Kidney epithelial cell (primary cell): Measurements from ENCODE around the gene GALNT16. TPM values are rescaled to one million over a fixed set of nuclear protein-coding genes. Genes with fewer than 3 reads are reported as not detected.

ENCODE experiments used
- DNase-seq: peaks from one replicate; pipeline ENCODE4 v3.0.0-alpha.2; 2010; ENCODE audit warnings: low read depth
- H3K27me3 ChIP-seq: 2 replicates; pipeline ENCODE4 v1.6.0; 2011; ENCODE audit warnings: low read length; ENCODE audit not compliant: control insufficient read depth, insufficient read depth
- H3K36me3 ChIP-seq: 2 replicates; pipeline ENCODE4 v1.5.1; 2011; ENCODE audit warnings: low read length; ENCODE audit not compliant: control insufficient read depth, insufficient read depth
- H3K4me3 ChIP-seq: 2 replicates; pipeline ENCODE4 v1.5.1; 2011; ENCODE audit warnings: low read depth, mild to moderate bottlenecking, control low read depth, low read length
- CTCF ChIP-seq: IDR thresholded peaks from 2 replicates; pipeline ENCODE4 v1.5.1; 2011; ENCODE audit warnings: mild to moderate bottlenecking, moderate library complexity, low read length, control low read depth, inconsistent platforms; ENCODE audit not compliant: insufficient read depth, poor library complexity, severe bottlenecking
- total RNA-seq: library from RNA; depleted of rRNA; stranded (reverse); fragments of >200 nt; gene quantifications from 2 replicates; pipeline ENCODE4 v1.2.3, GENCODE V29; 2015

GALNT16 gene
- total RNA-seq, 1 donor from 2014 or later, result 0.33 TPM

GRCh38 chr14:69360438-69361108 is 100.6 kb downstream of the GALNT16 start:
- no peak for TF ChIP-seq CTCF
- Histone ChIP-seq H3K36me3 (no peaks in the 10 kb centered on the region), H3K27me3 (no peaks in the 10 kb centered on the region), H3K4me3 (no peak overlapping the region)
- no peak for DNase-seq

- TF ChIP-seq CTCF, result peak; percentile 64
- Histone ChIP-seq H3K36me3 (no peaks in the 10 kb centered on the region), H3K27me3 (no peaks in the 10 kb centered on the region), H3K4me3 (no peak overlapping the region)
- DNase-seq, result no peak
Measured at GRCh38 chr14:69363055-69363454, 103.1 kb downstream of the GALNT16 start.

GRCh38 chr14:69363964-69364363 is 104.0 kb downstream of the GALNT16 start:
- DNase-seq, result no peak
- no peak overlapping the region for H3K4me3 ChIP-seq
- H3K36me3 ChIP-seq, result no peaks in the 10 kb centered on the region
- no peak for TF ChIP-seq CTCF
- no peaks in the 10 kb centered on the region for H3K27me3 ChIP-seq

GRCh38 chr14:69364378-69364777 is 104.4 kb downstream of the GALNT16 start:
- no peak for TF ChIP-seq CTCF
- Histone ChIP-seq H3K36me3 (no peaks in the 10 kb centered on the region), H3K4me3 (no peak overlapping the region), H3K27me3 (no peaks in the 10 kb centered on the region)
- DNase-seq, result no peak

- TF ChIP-seq CTCF, result no peak
- Histone ChIP-seq H3K27me3 (no peaks in the 10 kb centered on the region), H3K4me3 (no peak overlapping the region), H3K36me3 (no peaks in the 10 kb centered on the region)
- no peak for DNase-seq
Measured at GRCh38 chr14:69366069-69366468, 106.1 kb downstream of the GALNT16 start.

GRCh38 chr14:69366761-69367160 is 106.8 kb downstream of the GALNT16 start:
- TF ChIP-seq CTCF, result no peak
- DNase-seq, result no peak
- Histone ChIP-seq H3K36me3 (no peaks in the 10 kb centered on the region), H3K4me3 (no peak overlapping the region), H3K27me3 (no peaks in the 10 kb centered on the region)
